Loucy (cell line): ENCODE results near the gene CATSPER2.
"Not testable (repeated sequence)": the region's sequence is repeated elsewhere in the genome, so short reads cannot be mapped to it uniquely, and the experiment has no call there.

Source experiments
- EZH2phosphoT487 ChIP-seq: fragments of 200-600 bp; IDR thresholded peaks from 2 replicates; pipeline ENCODE4 v1.6.1; 2018; ENCODE audit warnings: antibody characterized with exemption, mild to moderate bottlenecking, moderate library complexity, borderline replicate concordance
- TF ChIP-seq, protein P1 (sequence below): fragments of 200-600 bp; sonication (generic); conservative IDR thresholded peaks from 2 replicates; pipeline ENCODE4 v1.5.1; 2014; ENCODE audit warnings: mild to moderate bottlenecking, antibody characterized with exemption, low read length

DNA sequence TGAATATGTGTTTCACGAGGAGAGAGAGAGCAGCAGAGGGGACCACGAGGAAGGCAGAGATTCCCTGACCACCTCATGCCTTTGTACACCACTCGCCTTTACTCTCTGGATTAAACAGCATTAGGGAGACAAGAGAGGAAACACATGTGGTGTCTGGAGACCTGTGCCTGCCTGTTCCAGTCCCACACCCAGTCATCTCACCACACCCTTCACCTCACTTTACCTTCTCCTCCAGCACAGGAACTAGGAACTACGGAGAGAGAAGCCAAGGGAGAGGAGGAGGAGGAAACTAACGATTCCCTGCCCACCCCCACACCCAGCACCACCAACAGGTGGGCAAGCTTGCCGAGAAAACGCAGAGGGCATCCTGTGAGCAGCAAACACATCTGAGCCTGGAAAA is 44.0 kb upstream of the CATSPER2 start:
- TF ChIP-seq, protein P1, sequence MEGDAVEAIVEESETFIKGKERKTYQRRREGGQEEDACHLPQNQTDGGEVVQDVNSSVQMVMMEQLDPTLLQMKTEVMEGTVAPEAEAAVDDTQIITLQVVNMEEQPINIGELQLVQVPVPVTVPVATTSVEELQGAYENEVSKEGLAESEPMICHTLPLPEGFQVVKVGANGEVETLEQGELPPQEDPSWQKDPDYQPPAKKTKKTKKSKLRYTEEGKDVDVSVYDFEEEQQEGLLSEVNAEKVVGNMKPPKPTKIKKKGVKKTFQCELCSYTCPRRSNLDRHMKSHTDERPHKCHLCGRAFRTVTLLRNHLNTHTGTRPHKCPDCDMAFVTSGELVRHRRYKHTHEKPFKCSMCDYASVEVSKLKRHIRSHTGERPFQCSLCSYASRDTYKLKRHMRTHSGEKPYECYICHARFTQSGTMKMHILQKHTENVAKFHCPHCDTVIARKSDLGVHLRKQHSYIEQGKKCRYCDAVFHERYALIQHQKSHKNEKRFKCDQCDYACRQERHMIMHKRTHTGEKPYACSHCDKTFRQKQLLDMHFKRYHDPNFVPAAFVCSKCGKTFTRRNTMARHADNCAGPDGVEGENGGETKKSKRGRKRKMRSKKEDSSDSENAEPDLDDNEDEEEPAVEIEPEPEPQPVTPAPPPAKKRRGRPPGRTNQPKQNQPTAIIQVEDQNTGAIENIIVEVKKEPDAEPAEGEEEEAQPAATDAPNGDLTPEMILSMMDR, result not testable (repeated sequence)
- TF ChIP-seq EZH2phosphoT487, result not testable (repeated sequence)
